IPS-20b (cell line): ENCODE data around the gene HBG1.

Experiments
- H3K27ac ChIP-seq: one replicate; pipeline ENCODE4 v1.5.1; 2013; ENCODE audit warnings: low read length
- H3K27me3 ChIP-seq: 2 replicates; pipeline ENCODE4 v1.6.1; 2013; ENCODE audit warnings: mild to moderate bottlenecking, low read length, inconsistent platforms; ENCODE audit not compliant: insufficient read depth
- H3K36me3 ChIP-seq: 2 replicates; pipeline ENCODE4 v1.6.1; 2013; ENCODE audit warnings: low read depth, mild to moderate bottlenecking, inconsistent platforms, low read length, moderate library complexity; ENCODE audit not compliant: insufficient read depth
- H3K4me1 ChIP-seq: 2 replicates; pipeline ENCODE4 v1.6.1; 2013; ENCODE audit warnings: mild to moderate bottlenecking, control low read depth, inconsistent platforms, low read length, moderate library complexity; ENCODE audit not compliant: insufficient read depth
- H3K4me3 ChIP-seq: 2 replicates; pipeline ENCODE4 v1.5.1; 2013; ENCODE audit warnings: mild to moderate bottlenecking, low read length, inconsistent platforms
- H3K9ac ChIP-seq: 2 replicates; pipeline ENCODE4 v1.6.1; 2013; ENCODE audit warnings: low read depth, mild to moderate bottlenecking, inconsistent platforms, low read length, moderate library complexity
- H3K9me3 ChIP-seq: 2 replicates; pipeline ENCODE4 v1.6.1; 2013; ENCODE audit warnings: mild to moderate bottlenecking, low read depth, low read length, inconsistent platforms; ENCODE audit not compliant: insufficient read depth

Gene HBG1

DNA sequence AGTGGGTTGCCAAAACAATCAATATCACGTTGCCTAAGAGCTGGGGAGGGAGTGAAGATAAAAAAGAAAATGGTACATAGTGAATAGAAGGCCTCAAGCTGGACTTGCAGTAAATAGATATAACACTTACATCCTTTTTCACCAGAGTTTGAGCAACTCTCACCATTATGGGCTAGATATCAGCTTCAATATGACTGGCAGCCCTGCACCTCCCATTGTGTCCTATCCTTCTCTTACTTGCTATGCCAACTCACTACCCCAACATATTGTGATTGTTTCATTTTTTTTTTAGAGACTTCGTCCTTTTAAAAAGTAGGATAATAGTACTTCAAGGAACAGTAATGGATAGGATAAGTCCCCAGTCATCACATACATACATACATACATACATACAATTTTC is 7.4 kb downstream of the HBG1 start:
- Histone ChIP-seq H3K9me3 (no peaks in the 10 kb centered on the region), H3K27ac (no peak overlapping the region), H3K9ac (no peak overlapping the region), H3K27me3 (no peaks in the 10 kb centered on the region), H3K4me1 (no peaks in the 10 kb centered on the region), H3K36me3 (no peaks in the 10 kb centered on the region), H3K4me3 (no peak overlapping the region)

DNA sequence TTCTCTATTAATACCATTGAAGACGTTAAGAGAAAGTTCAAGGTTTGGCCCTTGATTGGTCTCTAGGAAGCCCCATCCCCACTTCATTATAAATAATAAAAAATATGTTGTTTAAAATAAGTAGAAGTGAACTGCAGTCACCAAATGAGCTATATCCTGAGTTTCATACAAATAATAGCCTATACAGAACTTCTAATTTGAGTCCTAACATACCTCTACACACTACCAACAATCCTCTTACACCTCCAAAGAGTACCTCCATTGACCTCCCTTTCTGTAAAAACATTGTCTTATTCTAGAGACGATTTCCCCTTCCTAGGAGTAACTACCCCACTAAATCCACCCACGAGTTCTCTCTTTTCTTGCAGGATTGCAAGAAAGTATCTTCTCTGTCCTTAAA is 8.2 kb downstream of the HBG1 start:
- no peak overlapping the region for H3K27ac ChIP-seq

DNA sequence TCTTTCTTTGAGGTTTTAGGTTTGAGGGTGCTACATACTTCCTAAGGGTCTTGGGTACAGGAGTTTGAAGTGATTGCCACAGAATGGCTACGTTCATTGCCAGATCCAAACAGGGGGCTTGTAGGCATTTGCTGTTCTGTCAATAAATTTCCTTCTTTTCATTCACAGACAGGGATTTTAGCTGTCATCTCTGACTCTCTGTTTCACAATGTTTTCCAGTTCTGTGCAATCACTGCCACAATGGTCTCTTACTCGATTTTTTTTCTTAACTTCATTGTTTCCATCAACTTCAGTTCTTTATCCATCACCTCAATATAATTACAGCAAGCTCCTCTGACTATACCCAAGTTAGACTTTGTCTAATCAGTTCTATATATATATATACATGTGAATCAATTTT is 9.2 kb downstream of the HBG1 start:
- Histone ChIP-seq H3K4me1 (no peaks in the 10 kb centered on the region), H3K27ac (no peak overlapping the region), H3K9me3 (no peaks in the 10 kb centered on the region), H3K4me3 (no peak overlapping the region), H3K27me3 (no peaks in the 10 kb centered on the region), H3K36me3 (no peaks in the 10 kb centered on the region), H3K9ac (no peak overlapping the region)

More for the DNA sequence above, 8.2 kb downstream of the HBG1 start:
- H3K9ac ChIP-seq, result no peak overlapping the region
- no peaks in the 10 kb centered on the region for H3K9me3 ChIP-seq
- H3K4me3 ChIP-seq, result no peak overlapping the region
- no peaks in the 10 kb centered on the region for H3K27me3 ChIP-seq
- H3K4me1 ChIP-seq, result no peaks in the 10 kb centered on the region
- H3K36me3 ChIP-seq, result no peaks in the 10 kb centered on the region

- no peaks in the 10 kb centered on the region for H3K36me3 ChIP-seq
- H3K4me3 ChIP-seq, result no peak overlapping the region
- H3K9ac ChIP-seq, result no peak overlapping the region
- H3K27me3 ChIP-seq, result no peaks in the 10 kb centered on the region
- no peak overlapping the region for H3K27ac ChIP-seq
- no peaks in the 10 kb centered on the region for H3K9me3 ChIP-seq
- no peaks in the 10 kb centered on the region for H3K4me1 ChIP-seq
These were observed 9.6 kb downstream of the HBG1 start for GRCh38 chr11:5240056-5240455.

- H3K36me3 ChIP-seq, result no peaks in the 10 kb centered on the region
These were observed 10.6 kb downstream of the HBG1 start for GRCh38 chr11:5239046-5239445.

DNA sequence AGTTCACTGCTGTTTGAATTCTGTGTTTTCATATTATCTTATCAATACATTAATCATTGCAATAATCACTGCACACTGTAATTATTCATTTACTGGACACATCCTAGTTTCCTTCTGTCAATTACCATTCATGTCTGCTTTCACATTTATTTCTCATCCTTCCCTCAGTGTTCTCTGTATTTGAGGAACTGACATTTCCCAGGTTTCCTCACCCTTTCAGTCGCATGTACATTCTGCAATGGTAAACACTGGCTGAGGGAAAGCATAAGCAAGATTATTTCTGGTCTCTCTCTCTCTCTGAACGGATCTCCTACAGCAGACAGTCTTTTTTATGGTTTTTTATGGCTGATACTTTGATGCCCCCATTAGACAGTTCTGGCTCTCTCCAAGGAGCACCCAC is 11.2 kb downstream of the HBG1 start:
- Histone ChIP-seq H3K4me3 (no peak overlapping the region), H3K27ac (no peak overlapping the region), H3K36me3 (no peaks in the 10 kb centered on the region), H3K4me1 (no peaks in the 10 kb centered on the region), H3K9me3 (no peaks in the 10 kb centered on the region), H3K9ac (no peak overlapping the region), H3K27me3 (no peaks in the 10 kb centered on the region)

More at GRCh38 chr11:5239046-5239445, 10.6 kb downstream of the HBG1 start:
- Histone ChIP-seq H3K4me1 (no peaks in the 10 kb centered on the region), H3K9ac (no peak overlapping the region), H3K4me3 (no peak overlapping the region), H3K27ac (no peak overlapping the region), H3K9me3 (no peaks in the 10 kb centered on the region), H3K27me3 (no peaks in the 10 kb centered on the region)

DNA sequence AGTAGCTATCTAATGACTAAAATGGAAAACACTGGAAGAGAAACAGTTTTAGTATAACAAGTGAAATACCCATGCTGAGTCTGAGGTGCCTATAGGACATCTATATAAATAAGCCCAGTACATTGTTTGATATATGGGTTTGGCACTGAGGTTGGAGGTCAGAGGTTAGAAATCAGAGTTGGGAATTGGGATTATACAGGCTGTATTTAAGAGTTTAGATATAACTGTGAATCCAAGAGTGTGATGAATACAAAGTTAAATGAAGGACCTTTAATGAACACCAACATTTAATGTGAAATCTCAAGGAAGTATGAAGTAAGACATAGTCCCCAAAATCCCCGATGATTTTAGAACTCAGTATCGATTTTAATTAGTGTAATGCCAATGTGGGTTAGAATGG is 12.2 kb downstream of the HBG1 start:
- Histone ChIP-seq H3K36me3 (no peaks in the 10 kb centered on the region), H3K27ac (no peak overlapping the region), H3K27me3 (no peaks in the 10 kb centered on the region), H3K4me3 (no peak overlapping the region), H3K9ac (no peak overlapping the region), H3K9me3 (no peaks in the 10 kb centered on the region), H3K4me1 (no peaks in the 10 kb centered on the region)

DNA sequence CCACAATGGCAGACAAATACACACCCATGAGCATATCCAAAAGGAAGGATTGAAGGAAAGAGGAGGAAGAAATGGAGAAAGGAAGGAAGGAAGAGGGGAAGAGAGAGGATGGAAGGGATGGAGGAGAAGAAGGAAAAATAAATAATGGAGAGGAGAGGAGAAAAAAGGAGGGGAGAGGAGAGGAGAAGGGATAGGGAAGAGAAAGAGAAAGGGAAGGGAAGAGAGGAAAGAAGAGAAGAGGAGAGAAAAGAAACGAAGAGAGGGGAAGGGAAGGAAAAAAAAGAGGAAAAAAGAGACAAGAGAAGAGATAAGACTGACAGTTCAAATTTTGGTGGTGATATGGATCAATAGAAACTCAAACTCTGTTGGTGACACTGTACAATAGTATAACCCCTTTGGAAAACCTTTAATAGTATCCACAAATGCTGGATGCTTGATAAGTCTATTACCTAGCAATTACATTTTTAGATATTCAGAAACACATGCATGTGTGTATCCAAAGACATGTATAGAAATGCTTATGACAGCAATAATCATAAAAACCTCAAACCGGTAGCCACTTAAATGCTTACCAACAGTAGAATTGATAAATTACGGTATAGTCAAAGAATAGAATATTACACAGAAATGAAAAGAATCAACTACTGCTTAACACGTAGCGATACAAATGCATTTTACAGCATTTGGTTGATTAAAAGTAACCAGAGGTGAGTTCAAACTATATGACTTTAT is 14.1 kb downstream of the HBG1 start:
- Histone ChIP-seq H3K9me3 (no peaks in the 10 kb centered on the region), H3K36me3 (no peaks in the 10 kb centered on the region), H3K4me3 (no peak overlapping the region), H3K9ac (no peak overlapping the region), H3K27me3 (no peaks in the 10 kb centered on the region), H3K4me1 (no peaks in the 10 kb centered on the region), H3K27ac (no peak overlapping the region)

GRCh38 chr11:5234381-5234834 is 15.2 kb downstream of the HBG1 start, which contains the start of gene HBD:
Gene HBD (minus strand): TSS chr11:5234483. CDS start chr11:5234433, 50 bp downstream.
- Histone ChIP-seq H3K4me3 (no peak within 1 kb of the TSS), H3K4me1 (no peaks in the 10 kb centered on the region), H3K36me3 (no peaks in the 10 kb centered on the region), H3K27me3 (no peaks in the 10 kb centered on the region), H3K9ac (no peak within 1 kb of the TSS), H3K27ac (no peak within 1 kb of the TSS), H3K9me3 (no peaks in the 10 kb centered on the region)

GRCh38 chr11:5233307-5233706 is 16.4 kb downstream of the HBG1 start:
- Histone ChIP-seq H3K9me3 (no peaks in the 10 kb centered on the region), H3K27me3 (no peaks in the 10 kb centered on the region), H3K4me1 (no peaks in the 10 kb centered on the region), H3K27ac (no peak overlapping the region), H3K4me3 (no peak overlapping the region), H3K36me3 (no peaks in the 10 kb centered on the region), H3K9ac (no peak overlapping the region)

- Histone ChIP-seq H3K36me3 (no peaks in the 10 kb centered on the region), H3K4me1 (no peaks in the 10 kb centered on the region), H3K27me3 (no peaks in the 10 kb centered on the region), H3K4me3 (no peak overlapping the region), H3K27ac (no peak overlapping the region), H3K9me3 (no peaks in the 10 kb centered on the region), H3K9ac (no peak overlapping the region)
These were observed 16.8 kb downstream of the HBG1 start for GRCh38 chr11:5232821-5233220.

DNA sequence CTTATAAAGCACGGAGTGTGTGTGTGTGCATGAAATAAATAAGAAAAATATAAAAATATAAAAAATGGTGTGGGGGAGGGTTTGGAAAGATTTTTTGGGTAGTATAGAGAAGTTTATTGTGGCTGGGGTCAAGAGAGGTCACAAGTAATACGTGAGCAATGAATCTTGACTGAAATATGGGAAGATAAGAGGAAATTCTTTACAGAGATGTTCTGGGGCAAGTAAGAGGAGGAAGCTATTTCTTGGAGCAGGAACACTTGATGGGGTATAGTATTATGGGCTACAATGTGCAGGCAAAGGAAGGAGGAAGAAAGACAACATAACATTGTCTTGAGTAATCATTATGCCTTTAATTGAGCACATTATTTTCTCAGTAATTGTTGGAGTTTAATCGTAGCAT is 17.5 kb downstream of the HBG1 start:
- H3K9me3 ChIP-seq, result no peaks in the 10 kb centered on the region
- no peaks in the 10 kb centered on the region for H3K4me1 ChIP-seq
- H3K27ac ChIP-seq, result no peak overlapping the region

More for the DNA sequence above, 17.5 kb downstream of the HBG1 start:
- Histone ChIP-seq H3K27me3 (no peaks in the 10 kb centered on the region), H3K36me3 (no peaks in the 10 kb centered on the region), H3K4me3 (no peak overlapping the region), H3K9ac (no peak overlapping the region)
